H1 (cell line): ENCODE results near the gene TMEM204. TPM values are rescaled to one million over a fixed set of nuclear protein-coding genes. Genes with fewer than 3 reads are reported as not detected.

Experiments
- BCL11A ChIP-seq, 2 experiments: IDR thresholded peaks; one replicate each; pipeline ENCODE4 v1.6.1; 2011; ENCODE audit warnings: low read depth in 2 of 2, low read length in 2 of 2, mild to moderate bottlenecking in 2 of 2
- JUND ChIP-seq: IDR thresholded peaks from 2 replicates; pipeline ENCODE4 v1.6.1; 2011; ENCODE audit warnings: mild to moderate bottlenecking, improper control_type of control experiment, low read length
- KDM5A ChIP-seq: fragments of 200-600 bp; IDR thresholded peaks from 2 replicates; pipeline ENCODE4 v1.7.1; 2012; ENCODE audit warnings: mild to moderate bottlenecking, low read length, inconsistent platforms, mixed read lengths
- polyA plus RNA-seq, 7 experiments: library from polyadenylated mRNA; depleted of rRNA in 3 of 7; stranded (reverse) in 5 of 7; unstranded in 2 of 7; fragments of >200 nt in 5 of 7; fragments of 200-250 nt in 2 of 7; gene quantifications; 1 replicate in 5 of 7; 2 replicates in 1 of 7; 4 replicates in 1 of 7; pipeline versions ENCODE4 v1.2.1 to v1.2.3, GENCODE V29; 2011 to 2013; ENCODE audit warnings: missing spikeins in 2 of 7, mixed read lengths in 2 of 7
- total RNA-seq: library from RNA; stranded (reverse); fragmentation: NEBNext Ultra II Directional; extraction: Animal tissue kit (Norgen Biotek cat#: 25700); gene quantifications from 2 replicates; pipeline ENCODE4 v1.2.1, GENCODE V29; 2021

The TMEM204 gene
- total and polyA plus RNA-seq, 2 of the 8 experiments (the other 6 are each of a cell fraction or from before 2014, with no cell fraction given) = not detected

GRCh38 chr16:1564325-1564724, 30.9 kb downstream of the TMEM204 start (continued):
- TF ChIP-seq BCL11A (IDR thresholded peaks at IDR 0.05; ENCODE audit: low read depth in 2 of 2, low read length in 2 of 2) (no peak), JUND (no peak), KDM5A (no peak)
- TF ChIP-seq, all 59 proteins: peak for 0
